SK-N-MC (cell line): ENCODE measurements around the gene ATP13A2.

Source experiments
- EZH2 ChIP-seq: fragments of 200-600 bp; sonication (generic); IDR thresholded peaks from one replicate; pipeline ENCODE4 v1.6.1; 2017; ENCODE audit warnings: antibody characterized with exemption
- FOXP2 ChIP-seq: optimal IDR thresholded peaks from 2 replicates; pipeline ENCODE3; 2011; ENCODE audit warnings: mild to moderate bottlenecking, moderate library complexity; ENCODE audit not compliant: insufficient read depth; ENCODE audit errors: extremely low read length, control extremely low read depth
- POLR2AphosphoS5 ChIP-seq: IDR thresholded peaks from 2 replicates; pipeline ENCODE4 v1.6.1; 2012; ENCODE audit warnings: mild to moderate bottlenecking, low read depth, low read length, borderline replicate concordance

GRCh38 chr1:17060306-17060749, 48.6 kb upstream of the ATP13A2 start:
- TF ChIP-seq EZH2 (no peak), POLR2AphosphoS5 (peak; percentile 11; the same call in 1 of the 2 replicates), FOXP2 (peak; percentile 68)
